HG02943 (cell line): ENCODE results near the gene TRNT1.

Source experiments
- ATAC-seq: cut with Tn5 transposase; IDR thresholded peaks from one replicate; pipeline ENCODE4 v1.9.1; 2021; ENCODE audit warnings: mild to moderate bottlenecking, low read depth, moderate library complexity; ENCODE audit not compliant: unreplicated experiment

TRNT1 gene

GRCh38 chr3:3110299-3110630 is 16.5 kb upstream of the TRNT1 start, which contains the start of gene IL5RA:
IL5RA (minus strand) TSS chr3:3110374; CDS start chr3:3104984, 5,390 bp downstream.
- no peak for ATAC-seq

GRCh38 chr3:3110749-3111361 is 15.9 kb upstream of the TRNT1 start:
- ATAC-seq = no peak

- ATAC-seq = no peak
These were observed 13.6 kb upstream of the TRNT1 start for GRCh38 chr3:3113042-3113709.

- no peak for ATAC-seq
These were observed 9.1 kb upstream of the TRNT1 start for GRCh38 chr3:3117651-3118050.

GRCh38 chr3:3119393-3119851 is 7.3 kb upstream of the TRNT1 start:
- no peak for ATAC-seq

- ATAC-seq = no peak
These were observed 763 bp upstream of the TRNT1 start for GRCh38 chr3:3125977-3126376.

- peak; percentile 26 for ATAC-seq
These were observed 781 bp downstream of the TRNT1 start for GRCh38 chr3:3127432-3128010.

GRCh38 chr3:3129579-3129978 is 2.8 kb downstream of the TRNT1 start:
- ATAC-seq = no peak

GRCh38 chr3:3133500-3133899 is 6.8 kb downstream of the TRNT1 start:
- ATAC-seq = no peak

- ATAC-seq = no peak
These were observed 8.2 kb downstream of the TRNT1 start for GRCh38 chr3:3134750-3135448.

- no peak for ATAC-seq
These were observed 10.8 kb downstream of the TRNT1 start for GRCh38 chr3:3137526-3137925.

GRCh38 chr3:3141939-3142338 is 15.2 kb downstream of the TRNT1 start:
- no peak for ATAC-seq

GRCh38 chr3:3145831-3146230 is 19.1 kb downstream of the TRNT1 start:
- no peak for ATAC-seq

GRCh38 chr3:3149560-3149959 is 22.8 kb downstream of the TRNT1 start:
- ATAC-seq = no peak

- ATAC-seq = no peak
These were observed 24.8 kb downstream of the TRNT1 start for GRCh38 chr3:3151513-3151912.

GRCh38 chr3:3154879-3155610 is 28.3 kb downstream of the TRNT1 start:
- no peak for ATAC-seq

- ATAC-seq = no peak
These were observed 30.7 kb downstream of the TRNT1 start for GRCh38 chr3:3157484-3157883.

- no peak for ATAC-seq
These were observed 34.1 kb downstream of the TRNT1 start for GRCh38 chr3:3160826-3161225.

GRCh38 chr3:3165241-3165640 is 38.5 kb downstream of the TRNT1 start:
- no peak for ATAC-seq

GRCh38 chr3:3165650-3166049 is 38.9 kb downstream of the TRNT1 start:
- no peak for ATAC-seq

GRCh38 chr3:3170998-3171397 is 44.3 kb downstream of the TRNT1 start:
- ATAC-seq = peak; percentile 53
